Left lung (tissue), 10 donors: Measurements from ENCODE around the gene GAS2L3. TPM values are rescaled to one million over a fixed set of nuclear protein-coding genes. Genes with fewer than 3 reads are reported as not detected.

Source experiments
- ATAC-seq: fragments of 200-7000 bp; cut with Tn5 transposase; one replicate; pipeline ENCODE4 v1.9.1; 2020; ENCODE audit warnings: moderate library complexity
- DNase-seq, 4 donors: peaks; one replicate each; pipeline ENCODE4 v3.0.0-alpha.2; 2013 to 2020
- H3K27ac ChIP-seq, 2 donors: fragments of 200-600 bp; sonication (generic) in 1 of 2; one replicate each; pipeline versions ENCODE4 v1.5.0 to v1.8.0; 2020 to 2021
- H3K27me3 ChIP-seq, 2 donors: fragments of 200-600 bp; sonication (generic) in 1 of 2; one replicate each; pipeline versions ENCODE4 v1.5.0 to v1.8.0; 2020 to 2021
- H3K36me3 ChIP-seq, 2 donors: fragments of 200-600 bp; sonication (generic) in 1 of 2; one replicate each; pipeline versions ENCODE4 v1.5.0 to v1.8.0; 2020 to 2021
- H3K4me1 ChIP-seq, 2 donors: fragments of 200-600 bp; one replicate each; pipeline ENCODE4 v1.8.0; 2021
- H3K4me3 ChIP-seq, 2 donors: fragments of 200-600 bp; sonication (generic) in 1 of 2; one replicate each; pipeline versions ENCODE4 v1.5.0 to v1.8.0; 2020 to 2021; ENCODE audit warnings: mild to moderate bottlenecking in 1 of 2
- H3K9me3 ChIP-seq, 2 donors: fragments of 200-600 bp; sonication (generic) in 1 of 2; one replicate each; pipeline versions ENCODE4 v1.5.0 to v1.8.0; 2020 to 2021
- intact Hi-C, 2 donors: fragments of 100-400 bp; cut with DNase I; formaldehyde crosslinking; loops; one replicate each; pipeline versions ENCODE4 v1.11.2 to v1.14.2; 2022
- polyA plus RNA-seq, 6 donors: library from polyadenylated mRNA; unstranded; fragments of 120-200 nt; gene quantifications; one replicate each; pipeline ENCODE4 v1.2.1, GENCODE V29; 2013; ENCODE audit not compliant: insufficient read length in 6 of 6
- total RNA-seq, 2 donors: library from RNA; stranded (reverse); fragmentation: NEBNext Ultra II Directional; extraction: Animal tissue kit (Norgen Biotek cat#: 25700); gene quantifications; one replicate each; pipeline ENCODE4 v1.2.1, GENCODE V29; 2021
- TF ChIP-seq, protein P1 (sequence below), 2 donors: fragments of 200-600 bp; sonication (generic) in 1 of 2; IDR thresholded peaks; one replicate each; pipeline versions ENCODE4 v1.5.0 to v1.8.0; 2021; ENCODE audit warnings: antibody characterized with exemption in 2 of 2
- donor health status: DM: no; HTN: yes; CAD: no.
- donor health status: DM: no; HTN: no; CAD: no.

Gene GAS2L3
- total and polyA plus RNA-seq, 8 donors = 14.7 to 38.2 (median 23.4) TPM

DNA sequence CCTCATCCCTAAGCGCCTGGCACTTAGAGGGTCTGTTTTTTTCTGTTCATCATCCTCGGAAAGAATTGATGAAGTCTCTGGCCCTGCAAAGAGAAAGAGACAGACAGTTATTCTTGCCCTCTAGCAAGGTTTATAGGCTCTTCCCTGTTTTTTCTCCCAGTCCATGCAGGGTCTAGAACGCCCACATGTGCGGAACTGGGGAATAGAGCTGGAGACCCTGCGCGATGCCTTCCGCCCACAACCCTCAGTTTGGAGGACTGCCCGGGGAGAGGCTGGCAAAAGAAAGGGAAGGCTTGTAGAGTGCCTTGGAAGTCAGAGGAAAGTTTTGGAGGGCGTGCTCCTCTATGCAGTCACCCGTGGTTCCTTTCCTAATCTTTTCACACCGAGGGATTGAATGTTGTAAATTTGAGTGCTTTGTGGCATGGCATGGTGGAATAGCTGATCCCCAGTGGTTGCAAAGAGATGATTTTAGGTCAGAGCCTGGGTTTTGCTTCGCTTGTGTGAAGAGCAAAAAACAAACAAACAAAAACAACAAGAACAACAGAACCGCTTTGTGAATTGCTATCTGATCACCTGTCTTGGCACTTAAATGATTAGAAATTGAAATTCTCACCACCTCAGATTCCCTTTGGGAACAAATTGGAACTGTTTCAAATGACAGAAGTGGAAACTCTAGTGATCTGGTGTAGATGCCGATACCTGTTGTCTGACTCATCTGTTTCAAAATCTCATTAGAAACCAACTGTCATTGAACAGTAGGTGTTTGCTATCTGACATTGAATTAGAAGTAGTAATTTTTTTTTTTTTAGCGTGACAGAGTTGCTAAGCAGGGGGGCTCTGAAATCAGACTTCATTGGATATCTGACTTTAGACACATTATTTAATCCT, 947 bp downstream of the GAS2L3 start:
- peak overlapping the region; percentile 71 to 81 for H3K27ac ChIP-seq
- intact Hi-C loops = no loop called here

GRCh38 chr12:100576331-100577036, 3.0 kb downstream of the GAS2L3 start:
- TF ChIP-seq, protein P1, sequence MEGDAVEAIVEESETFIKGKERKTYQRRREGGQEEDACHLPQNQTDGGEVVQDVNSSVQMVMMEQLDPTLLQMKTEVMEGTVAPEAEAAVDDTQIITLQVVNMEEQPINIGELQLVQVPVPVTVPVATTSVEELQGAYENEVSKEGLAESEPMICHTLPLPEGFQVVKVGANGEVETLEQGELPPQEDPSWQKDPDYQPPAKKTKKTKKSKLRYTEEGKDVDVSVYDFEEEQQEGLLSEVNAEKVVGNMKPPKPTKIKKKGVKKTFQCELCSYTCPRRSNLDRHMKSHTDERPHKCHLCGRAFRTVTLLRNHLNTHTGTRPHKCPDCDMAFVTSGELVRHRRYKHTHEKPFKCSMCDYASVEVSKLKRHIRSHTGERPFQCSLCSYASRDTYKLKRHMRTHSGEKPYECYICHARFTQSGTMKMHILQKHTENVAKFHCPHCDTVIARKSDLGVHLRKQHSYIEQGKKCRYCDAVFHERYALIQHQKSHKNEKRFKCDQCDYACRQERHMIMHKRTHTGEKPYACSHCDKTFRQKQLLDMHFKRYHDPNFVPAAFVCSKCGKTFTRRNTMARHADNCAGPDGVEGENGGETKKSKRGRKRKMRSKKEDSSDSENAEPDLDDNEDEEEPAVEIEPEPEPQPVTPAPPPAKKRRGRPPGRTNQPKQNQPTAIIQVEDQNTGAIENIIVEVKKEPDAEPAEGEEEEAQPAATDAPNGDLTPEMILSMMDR (IDR thresholded peaks at IDR 0.05) = no peak
- no peaks in the 10 kb centered on the region for H3K9me3 ChIP-seq
- H3K36me3 ChIP-seq = no peaks in the 10 kb centered on the region
- no peak overlapping the region for H3K4me3 ChIP-seq
- intact Hi-C loops = no loop called here
- DNase-seq (no peak), ATAC-seq (no peak)
- no peaks in the 10 kb centered on the region for H3K27me3 ChIP-seq
- H3K4me1 ChIP-seq = peaks cover 0 to 20% of the 10 kb centered on the region in 2 donors
- no peak overlapping the region for H3K27ac ChIP-seq

More for the DNA sequence above, 947 bp downstream of the GAS2L3 start:
- no peaks in the 10 kb centered on the region for H3K27me3 ChIP-seq
- TF ChIP-seq, protein P1 (IDR thresholded peaks at IDR 0.05) = no peak
- H3K36me3 ChIP-seq = no peaks in the 10 kb centered on the region
- no peaks in the 10 kb centered on the region for H3K9me3 ChIP-seq
- DNase-seq (peak in 2 of 4 donors; percentile 37 to 54), ATAC-seq (peak; percentile 8)
- H3K4me3 ChIP-seq = peak overlapping the region; percentile 61 to 79
- peaks cover 0 to 17% of the 10 kb centered on the region in 2 donors for H3K4me1 ChIP-seq

- intact Hi-C loops = no loop called here
- ATAC-seq = no peak
- TF ChIP-seq, protein P1 (IDR thresholded peaks at IDR 0.05) = no peak
- no peak overlapping the region for H3K4me3 ChIP-seq
- no peaks in the 10 kb centered on the region for H3K27me3 ChIP-seq
- H3K4me1 ChIP-seq = peaks cover 0 to 17% of the 10 kb centered on the region in 2 donors
- no peaks in the 10 kb centered on the region for H3K36me3 ChIP-seq
- DNase-seq = no peak
- H3K27ac ChIP-seq = no peak overlapping the region
- peaks cover 0 to 12% of the 10 kb centered on the region in 2 donors for H3K9me3 ChIP-seq
Observed at GRCh38 chr12:100578923-100579322, 5.4 kb downstream of the GAS2L3 start.

GRCh38 chr12:100579844-100580243, 6.4 kb downstream of the GAS2L3 start:
- DNase-seq (no peak), ATAC-seq (no peak)
- peaks cover 0 to 8% of the 10 kb centered on the region in 2 donors for H3K4me1 ChIP-seq
- no peaks in the 10 kb centered on the region for H3K36me3 ChIP-seq
- no peak overlapping the region for H3K27ac ChIP-seq
- TF ChIP-seq, protein P1 (IDR thresholded peaks at IDR 0.05) = no peak
- no peaks in the 10 kb centered on the region for H3K27me3 ChIP-seq
- peaks cover 0 to 12% of the 10 kb centered on the region in 2 donors for H3K9me3 ChIP-seq
- H3K4me3 ChIP-seq = no peak overlapping the region
- intact Hi-C loops = no loop called here

- intact Hi-C loops = no loop called here
- Histone ChIP-seq H3K36me3 (no peaks in the 10 kb centered on the region), H3K4me3 (no peak overlapping the region), H3K9me3 (peaks cover 0 to 36% of the 10 kb centered on the region in 2 donors), H3K4me1 (peaks cover 0 to 5% of the 10 kb centered on the region in 2 donors), H3K27me3 (no peaks in the 10 kb centered on the region), H3K27ac (no peak overlapping the region)
- no peak for DNase-seq
- TF ChIP-seq, protein P1 (IDR thresholded peaks at IDR 0.05) = no peak
- ATAC-seq = no peak
Observed at GRCh38 chr12:100584256-100584655, 10.8 kb downstream of the GAS2L3 start.
